GM12892 (cell line): ENCODE data around the gene NUMBL. TPM values are rescaled to one million over a fixed set of nuclear protein-coding genes. Genes with fewer than 3 reads are reported as not detected.
"Not testable (repeated sequence)": the region's sequence is repeated elsewhere in the genome, so short reads cannot be mapped to it uniquely, and the experiment has no call there.

Experiments
- DNase-seq: peaks from one replicate; pipeline ENCODE4 v3.0.0; 2011; ENCODE audit not compliant: insufficient read length
- FAIRE-seq: peaks from 2 replicates; lab custom pipeline; 2011; peaks lifted over from hg19 to GRCh38; lab: Jason Lieb, UNC
- POLR2A ChIP-seq: IDR thresholded peaks from 2 replicates; pipeline ENCODE4 v1.6.1; 2011; ENCODE audit warnings: low read depth, low read length, control low read depth
- POLR2AphosphoS5 ChIP-seq: IDR thresholded peaks from 2 replicates; pipeline ENCODE4 v1.6.1; 2011; ENCODE audit warnings: low read depth, low read length, control low read depth
- TAF1 ChIP-seq: IDR thresholded peaks from 2 replicates; pipeline ENCODE4 v1.6.1; 2011; ENCODE audit warnings: low read depth, mild to moderate bottlenecking, control low read depth, low read length, borderline replicate concordance
- polyA plus RNA-seq: library from polyadenylated mRNA; unstranded; fragments of >200 nt; gene quantifications from one replicate; pipeline ENCODE4 v1.2.1, GENCODE V29; 2012; ENCODE audit warnings: missing spikeins, inconsistent platforms; ENCODE audit not compliant: missing spikeins

NUMBL gene
- 1.7 TPM for polyA plus RNA-seq

GRCh38 chr19:40690050-40690692 lies at the start of gene NUMBL:
TSS of gene NUMBL (minus strand) at chr19:40690651. CDS start at chr19:40690483, 168 bp downstream.
- TF ChIP-seq POLR2AphosphoS5 = no peak
- TF ChIP-seq POLR2A = no peak
- no peak for TF ChIP-seq TAF1
- FAIRE-seq = no peak
- no peak for DNase-seq

GRCh38 chr19:40739030-40739839 lies 48.8 kb upstream of the NUMBL start:
- DNase-seq (no peak), FAIRE-seq (no peak)
- no peak for TF ChIP-seq TAF1
- TF ChIP-seq POLR2A = no peak
- no peak for TF ChIP-seq POLR2AphosphoS5

- DNase-seq (no peak), FAIRE-seq (no peak)
Observed at GRCh38 chr19:40737102-40737644, 46.7 kb upstream of the NUMBL start.

GRCh38 chr19:40736661-40737060 lies 46.2 kb upstream of the NUMBL start:
- no peak for FAIRE-seq
- no peak for DNase-seq
- no peak for TF ChIP-seq TAF1
- TF ChIP-seq POLR2A = no peak
- no peak for TF ChIP-seq POLR2AphosphoS5

More at GRCh38 chr19:40737102-40737644, 46.7 kb upstream of the NUMBL start:
- TF ChIP-seq POLR2AphosphoS5 = no peak
- no peak for TF ChIP-seq TAF1
- no peak for TF ChIP-seq POLR2A

GRCh38 chr19:40735013-40735771 lies 44.7 kb upstream of the NUMBL start:
- TF ChIP-seq POLR2A = no peak
- TF ChIP-seq TAF1 = no peak
- TF ChIP-seq POLR2AphosphoS5 = no peak
- FAIRE-seq = no peak

GRCh38 chr19:40733149-40733548 lies 42.7 kb upstream of the NUMBL start:
- FAIRE-seq (no peak), DNase-seq (no peak)
- TF ChIP-seq TAF1 = no peak
- TF ChIP-seq POLR2AphosphoS5 = no peak
- TF ChIP-seq POLR2A = no peak

More at GRCh38 chr19:40735013-40735771, 44.7 kb upstream of the NUMBL start:
- no peak for DNase-seq

GRCh38 chr19:40732304-40732703 lies 41.9 kb upstream of the NUMBL start:
- not testable (repeated sequence) for FAIRE-seq, DNase-seq

- DNase-seq, FAIRE-seq: not testable (repeated sequence)
Observed at GRCh38 chr19:40730065-40730464, 39.6 kb upstream of the NUMBL start.

GRCh38 chr19:40726279-40726678 lies 35.8 kb upstream of the NUMBL start:
- DNase-seq (no peak), FAIRE-seq (no peak)
- TF ChIP-seq TAF1 = no peak
- no peak for TF ChIP-seq POLR2A
- no peak for TF ChIP-seq POLR2AphosphoS5

GRCh38 chr19:40724855-40725254 lies 34.4 kb upstream of the NUMBL start:
- FAIRE-seq (no peak), DNase-seq (no peak)
- TF ChIP-seq TAF1 = no peak
- TF ChIP-seq POLR2AphosphoS5 = no peak
- no peak for TF ChIP-seq POLR2A

GRCh38 chr19:40724315-40724714 lies 33.9 kb upstream of the NUMBL start:
- TF ChIP-seq TAF1 = no peak
- TF ChIP-seq POLR2AphosphoS5 = no peak
- no peak for TF ChIP-seq POLR2A
- DNase-seq (no peak), FAIRE-seq (no peak)

- no peak for DNase-seq
- TF ChIP-seq TAF1 (no peak), POLR2AphosphoS5 (no peak), POLR2A (no peak)
- no peak for FAIRE-seq
Observed at GRCh38 chr19:40723661-40724254, 33.3 kb upstream of the NUMBL start.
